Medulla oblongata (tissue), 1 donor: ENCODE results near the gene CLRN3.

Source experiments
- DNase-seq: peaks from one replicate; pipeline ENCODE4 v3.0.0-alpha.2; 2015; ENCODE audit errors: extremely low spot score

Gene CLRN3

DNA sequence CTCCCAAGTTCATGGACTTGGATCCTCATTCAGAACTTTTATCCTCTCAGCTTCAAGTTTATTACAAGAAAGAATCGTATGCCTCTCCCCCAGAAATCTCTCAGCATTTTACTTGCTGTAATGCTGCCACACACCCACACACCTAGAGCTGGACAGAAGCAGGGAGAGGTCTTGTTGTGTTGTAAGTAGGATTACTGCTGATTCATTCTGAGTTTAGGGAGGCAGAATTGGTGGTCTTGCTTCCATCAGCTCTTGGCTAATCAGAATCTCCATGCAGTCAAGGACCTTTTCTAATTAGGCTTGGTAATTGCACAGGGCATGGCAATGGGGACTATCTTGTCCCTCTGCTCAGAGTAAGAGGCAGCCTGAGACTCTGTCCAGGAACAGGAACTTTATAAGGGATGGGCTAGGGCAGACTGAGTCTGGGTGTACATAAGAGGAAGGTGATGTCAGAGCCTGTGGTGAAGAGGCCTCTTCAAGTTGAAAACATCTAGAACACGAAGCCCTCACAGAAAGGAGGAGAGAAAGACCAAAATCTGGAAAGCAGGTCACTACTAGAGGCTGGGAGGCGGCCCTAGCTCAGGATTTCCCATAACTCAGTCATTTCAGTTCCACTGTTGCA lies 7.1 kb upstream of the CLRN3 start:
- peak; percentile 70 for DNase-seq

DNA sequence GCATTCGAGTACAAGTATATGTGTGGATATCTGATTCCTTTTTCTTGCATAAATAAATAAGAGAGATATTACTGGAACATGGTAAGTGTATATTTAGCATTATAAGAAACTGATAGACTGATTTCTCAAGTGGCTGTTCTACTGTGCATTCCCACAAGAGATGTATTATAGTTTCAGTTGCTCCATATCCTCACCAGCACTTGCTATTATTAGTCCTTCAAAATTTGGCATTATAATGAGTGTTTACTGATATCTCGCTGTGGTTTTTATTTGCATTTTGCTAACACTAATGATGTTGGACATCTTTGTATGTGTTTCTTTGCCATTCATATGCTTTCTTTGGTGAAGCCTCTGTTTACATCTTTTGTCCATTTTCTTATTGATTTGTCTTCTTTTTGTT lies 4.4 kb upstream of the CLRN3 start:
- DNase-seq = no peak

DNA sequence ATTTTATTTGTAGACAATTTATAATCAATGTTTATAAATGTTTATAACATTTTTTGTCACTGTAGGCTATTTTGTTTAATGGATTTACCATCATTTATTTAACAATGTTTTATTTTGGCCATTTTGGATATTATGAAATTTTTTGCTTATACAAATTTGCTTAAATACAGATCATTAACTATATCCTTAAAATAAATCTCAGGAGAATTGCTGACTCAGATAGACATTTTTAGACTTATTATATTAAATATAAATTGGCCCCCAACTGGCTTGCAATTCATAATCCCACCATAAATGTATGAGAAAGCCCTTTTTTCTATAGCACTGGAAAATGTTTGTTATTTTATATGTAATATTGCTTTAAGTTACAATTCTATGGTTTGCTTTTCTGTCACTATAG lies 3.8 kb upstream of the CLRN3 start:
- no peak for DNase-seq

DNA sequence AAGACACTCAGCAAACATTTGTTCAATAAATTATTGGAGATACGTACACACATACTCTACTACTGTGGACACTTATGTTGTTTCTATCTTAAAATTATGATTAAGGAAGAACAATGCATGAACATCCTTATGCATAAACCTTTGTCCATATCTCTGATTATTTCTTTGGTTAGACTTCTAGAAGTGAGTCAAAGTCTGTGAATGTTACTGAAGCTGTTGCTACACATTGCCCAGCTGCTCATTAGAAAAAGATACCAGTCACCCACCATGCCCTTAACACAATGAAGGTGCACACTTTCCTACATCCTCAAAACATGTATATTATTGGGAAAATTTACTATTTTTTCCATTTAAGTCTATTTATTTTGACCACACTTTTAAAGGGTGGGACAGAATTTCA lies 1.4 kb upstream of the CLRN3 start:
- DNase-seq = no peak

DNA sequence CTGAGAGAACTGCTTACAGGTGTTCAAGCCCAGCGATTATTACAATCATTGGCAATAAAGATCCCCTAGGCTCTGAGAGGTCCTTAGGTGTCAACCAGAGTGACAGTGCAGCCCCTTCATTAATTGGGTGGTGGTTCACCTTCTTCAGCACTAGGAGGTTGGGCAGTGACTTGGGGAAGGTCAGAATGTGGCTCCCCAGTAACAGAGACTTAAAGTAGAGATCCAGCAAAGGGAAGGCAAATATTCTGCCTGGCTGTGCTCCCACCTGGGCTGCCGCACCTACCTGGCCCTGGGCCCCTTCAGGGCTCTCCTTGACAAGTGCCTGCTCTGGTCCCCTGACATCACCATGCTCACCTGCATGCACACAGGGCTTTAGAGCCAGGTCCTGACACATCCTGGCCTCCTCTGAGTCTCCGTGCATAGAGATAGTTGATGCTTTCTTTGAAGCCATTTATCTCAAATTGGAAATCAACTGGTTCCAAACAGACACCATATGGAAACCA lies 1.9 kb downstream of the CLRN3 start:
- DNase-seq = no peak

DNA sequence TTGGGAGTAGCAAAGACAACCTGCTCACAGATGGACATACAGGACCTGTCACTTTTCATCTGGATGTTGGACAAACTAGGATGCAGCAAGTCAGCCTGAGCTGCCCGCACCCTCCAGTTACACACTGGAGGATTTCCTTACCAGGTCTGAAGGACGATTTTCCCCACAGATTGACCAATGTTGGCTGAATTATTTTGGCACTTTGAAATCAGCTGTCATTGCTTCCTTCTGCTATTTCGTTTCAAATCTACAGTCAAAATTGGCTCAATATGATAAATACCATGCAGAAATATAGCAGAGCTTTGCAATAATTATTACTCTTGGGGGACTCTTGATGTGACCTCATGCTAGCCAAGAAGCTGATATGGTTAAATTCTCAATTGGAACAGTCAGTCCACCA lies 2.5 kb downstream of the CLRN3 start:
- DNase-seq = no peak

DNA sequence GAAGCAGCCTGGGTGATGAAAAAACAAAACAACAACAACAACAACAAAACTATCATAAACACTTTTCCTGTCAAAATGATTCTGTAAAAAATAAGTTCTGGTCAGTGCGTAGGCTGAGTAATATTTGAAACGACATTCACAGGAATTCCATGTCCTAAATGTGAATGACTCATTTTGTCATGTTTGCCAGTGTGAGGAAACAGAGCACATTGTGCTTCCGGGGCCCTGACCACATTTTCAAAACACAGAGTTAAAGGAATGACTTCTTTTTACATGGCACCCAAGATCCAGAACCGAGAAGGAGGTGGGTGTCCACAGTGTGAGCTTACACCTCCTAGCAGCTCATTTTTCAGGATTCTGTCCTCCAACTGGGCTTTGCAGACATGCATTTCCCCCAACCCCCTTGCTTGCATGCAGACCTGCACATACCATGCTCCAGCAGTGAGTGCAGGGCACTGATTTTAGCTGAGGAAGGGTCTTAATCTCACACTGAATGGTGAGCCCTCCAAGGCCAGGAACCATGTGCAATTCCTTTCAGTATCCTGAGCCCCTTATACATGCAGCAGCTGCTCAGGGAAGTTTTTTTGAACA lies 3.0 kb downstream of the CLRN3 start:
- DNase-seq = no peak

DNA sequence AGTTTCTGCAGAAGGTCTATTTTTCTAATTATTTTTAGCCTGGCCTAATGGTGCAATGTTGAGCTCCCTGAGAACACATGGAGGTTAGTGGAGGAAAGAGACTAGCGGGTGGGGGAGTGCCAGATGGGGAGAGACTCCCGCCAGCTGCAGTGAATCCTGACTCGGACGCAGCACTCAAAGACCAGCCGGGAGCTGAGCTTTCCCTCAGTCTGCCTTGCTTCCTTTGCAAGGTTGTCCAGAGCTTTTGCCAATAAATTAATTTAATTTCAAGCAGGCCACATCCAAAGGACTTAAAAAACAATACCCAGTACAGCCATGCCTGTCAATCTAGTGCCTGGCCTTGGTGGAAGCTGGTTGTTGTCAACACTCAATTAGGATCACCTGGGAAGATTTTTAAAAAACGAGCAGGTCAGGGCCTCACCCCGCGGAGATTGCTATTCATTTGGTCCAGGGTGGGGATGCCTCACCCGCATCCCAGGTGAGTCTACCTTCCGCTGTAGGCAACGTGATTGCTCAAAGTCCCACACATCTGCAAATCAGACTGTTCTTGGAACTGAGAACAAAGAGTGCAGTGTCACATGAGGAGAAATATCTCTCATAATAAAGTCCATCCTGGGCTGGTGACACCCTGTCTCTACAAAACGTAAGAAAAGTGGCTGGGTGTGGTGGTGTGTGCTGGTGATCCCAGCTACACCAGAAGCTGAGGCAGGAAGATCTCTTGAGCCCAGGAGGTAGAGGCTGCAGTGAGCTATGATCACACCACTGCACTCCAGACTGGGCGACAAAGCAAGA lies 4.0 kb downstream of the CLRN3 start:
- DNase-seq = no peak

DNA sequence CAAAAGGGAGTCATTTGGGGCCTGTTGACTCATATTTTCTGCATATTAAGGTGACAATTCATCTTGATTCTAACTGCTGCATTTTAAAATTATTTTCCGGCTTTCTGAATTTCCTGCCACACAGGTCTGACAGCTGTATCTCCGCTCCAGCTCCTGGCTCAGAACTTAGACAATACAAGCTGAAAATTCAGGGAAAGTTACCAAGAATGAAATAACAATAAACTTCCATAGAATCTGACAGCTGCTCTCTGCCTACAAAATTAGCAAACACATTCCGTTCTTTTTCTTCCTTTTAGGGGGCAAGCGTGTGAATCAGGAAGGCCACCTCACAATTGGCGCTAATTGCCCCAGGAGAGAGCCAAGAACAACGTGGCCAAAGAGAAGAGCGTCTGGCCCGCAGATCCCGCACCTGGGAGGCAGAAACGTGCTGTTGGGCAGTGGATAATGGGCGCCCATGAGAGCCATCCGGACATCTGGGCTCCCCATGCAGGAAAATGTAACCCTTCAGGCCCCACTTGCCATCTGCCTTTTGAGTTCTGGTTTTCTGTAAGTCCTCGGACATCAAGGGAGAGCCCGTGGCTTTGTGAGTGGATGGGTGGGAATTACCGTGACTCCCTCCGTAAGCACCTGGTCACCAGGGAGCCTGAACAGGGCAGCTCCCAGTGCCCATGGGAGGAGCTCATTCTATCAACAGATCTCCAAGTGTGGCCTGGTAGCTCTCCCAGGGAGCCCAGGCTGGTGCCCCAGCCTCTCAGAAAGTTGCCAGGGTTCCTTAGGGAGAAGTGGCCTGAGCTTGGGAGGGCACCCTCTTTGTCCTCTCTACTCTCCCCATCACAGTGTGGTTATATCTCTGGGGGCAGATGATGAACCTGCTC lies 5.0 kb downstream of the CLRN3 start:
- no peak for DNase-seq

DNA sequence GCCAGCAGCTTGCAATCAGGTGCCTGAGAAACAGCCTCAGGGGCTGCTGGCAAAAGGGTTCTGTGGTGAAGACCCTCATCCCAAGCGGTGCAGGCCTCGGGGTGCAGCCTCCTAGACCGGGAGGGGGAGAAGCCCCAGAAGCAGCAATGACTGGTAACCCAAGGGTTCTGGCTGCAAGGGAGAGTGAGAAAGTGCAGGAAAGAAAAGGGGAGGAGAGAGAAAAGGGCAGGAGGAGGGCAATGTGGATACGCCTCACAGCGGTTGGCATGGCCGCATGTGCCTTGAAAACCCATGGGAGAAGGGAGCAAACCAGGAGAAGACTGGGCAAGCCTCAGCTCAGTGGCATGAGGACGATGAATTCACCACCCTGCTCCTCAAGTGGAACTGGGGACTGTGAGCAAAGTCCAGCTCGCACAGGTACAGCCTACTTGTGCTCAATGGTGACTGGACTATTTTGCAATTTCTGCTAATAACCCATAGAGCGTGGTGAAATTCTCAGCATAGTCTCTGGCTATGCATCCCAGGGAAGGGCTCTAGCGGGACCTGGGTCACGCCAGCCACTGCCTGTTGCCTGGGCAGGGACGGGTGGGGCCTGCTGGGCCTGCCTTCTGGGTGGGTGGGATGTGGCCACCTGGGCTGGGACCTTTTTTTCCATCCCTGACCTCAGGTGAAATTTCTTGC lies 6.2 kb downstream of the CLRN3 start:
- no peak for DNase-seq

DNA sequence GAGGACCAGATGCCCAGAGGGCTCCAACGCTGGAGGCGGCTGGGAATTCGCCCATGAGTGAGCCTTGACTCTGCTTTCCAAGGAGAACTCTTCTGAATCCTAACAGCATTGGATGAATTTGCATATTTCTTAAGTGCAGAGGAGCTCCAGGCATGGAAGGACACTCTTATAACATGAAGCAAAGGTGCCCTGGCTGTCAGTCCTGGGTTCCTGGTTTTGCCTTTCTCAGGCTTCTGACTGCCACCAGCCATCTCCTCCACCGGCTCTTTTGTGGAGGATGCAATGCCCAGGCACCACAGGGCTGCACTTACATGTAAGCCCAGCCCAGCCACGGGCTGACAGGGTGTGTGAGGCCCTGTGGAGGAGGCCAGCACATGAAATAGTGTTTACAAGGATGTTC lies 8.2 kb downstream of the CLRN3 start:
- DNase-seq = no peak

DNA sequence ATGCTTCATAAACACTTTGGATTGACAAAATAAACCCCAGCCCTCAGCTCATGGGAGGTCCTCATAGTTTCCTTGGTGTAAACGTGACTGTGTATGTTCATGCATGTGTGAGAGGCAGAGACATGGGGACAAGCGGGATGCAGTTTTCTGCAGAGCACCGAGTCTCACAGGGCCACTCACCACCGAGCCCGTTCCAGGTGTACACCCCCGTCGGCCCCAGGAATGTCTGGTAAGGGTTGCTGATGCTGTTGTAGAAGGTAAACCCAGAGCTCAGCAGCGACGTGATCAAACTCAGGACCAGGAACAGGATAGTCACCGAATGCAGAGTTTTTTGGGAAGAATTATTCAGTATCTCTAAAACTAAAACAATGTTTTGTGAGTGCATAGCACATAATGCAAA lies 9.2 kb downstream of the CLRN3 start:
- DNase-seq = no peak

DNA sequence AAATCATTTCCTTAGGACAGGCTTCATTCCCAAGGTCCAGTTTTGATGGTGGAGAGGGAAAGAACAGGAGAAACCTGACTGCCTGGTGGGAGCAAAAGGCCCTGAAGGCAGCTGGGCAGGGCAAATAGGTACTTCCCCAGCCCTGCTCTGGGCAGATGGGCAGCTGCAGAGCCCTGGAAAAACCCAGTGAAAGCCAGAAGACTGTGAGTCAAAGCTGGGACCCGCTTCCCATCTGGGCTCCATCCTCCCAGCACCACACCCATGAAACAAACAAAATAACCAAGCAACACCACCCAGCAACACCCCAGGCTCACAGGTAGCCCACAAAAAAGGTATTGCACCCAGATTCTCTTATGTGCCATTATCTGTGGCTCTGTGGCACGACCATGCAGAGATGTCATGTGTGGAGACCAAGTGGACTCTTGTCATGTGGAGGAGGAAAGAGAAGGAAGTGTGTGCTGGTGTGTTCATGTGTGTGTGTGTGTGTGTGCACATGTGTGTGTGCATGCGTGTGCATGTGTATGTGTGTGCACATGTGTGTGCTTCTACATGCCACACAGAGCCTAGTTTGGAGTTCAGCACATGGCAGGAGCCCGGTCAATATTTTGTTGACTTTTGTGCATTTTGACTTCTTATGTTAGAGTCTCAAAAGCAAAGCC lies 9.8 kb downstream of the CLRN3 start:
- DNase-seq = no peak

DNA sequence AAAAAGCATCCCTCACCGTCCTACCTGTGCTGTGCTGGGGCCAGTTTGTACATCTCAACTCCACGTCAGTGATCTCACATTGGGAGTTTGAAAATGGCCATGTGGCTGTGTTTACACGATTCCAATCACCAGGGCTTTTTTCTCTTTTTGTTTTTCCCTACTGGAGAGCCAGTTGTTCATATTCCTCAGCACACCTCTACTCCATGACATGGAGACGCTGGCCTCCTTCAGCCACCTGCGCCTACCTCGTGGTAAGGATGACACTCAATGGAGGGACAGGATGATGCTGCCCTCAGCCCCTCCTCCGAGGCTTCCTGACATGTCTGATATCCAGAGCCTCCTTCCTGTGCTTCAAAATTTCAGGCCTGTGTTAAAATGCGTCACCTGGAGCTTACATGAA lies 10.3 kb downstream of the CLRN3 start:
- DNase-seq = no peak

DNA sequence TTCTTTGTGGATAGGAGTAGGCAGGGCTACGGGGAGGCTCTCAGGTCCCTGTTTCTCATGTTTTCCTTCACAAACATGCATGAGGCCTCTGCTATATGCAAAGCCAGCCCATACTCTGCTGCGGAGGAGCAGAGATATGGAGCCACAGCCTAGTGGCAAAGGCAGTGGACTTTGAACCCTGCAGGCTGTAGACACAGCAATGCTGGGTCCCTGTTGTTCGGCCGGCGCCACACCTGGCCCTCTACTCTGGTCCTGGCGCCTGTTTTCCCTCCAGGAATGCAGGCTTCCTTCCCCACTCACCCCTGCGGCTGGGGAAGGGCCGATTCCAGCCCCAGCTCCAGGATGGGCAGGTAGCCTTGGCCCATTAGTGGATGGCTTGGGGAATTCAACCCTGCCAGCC lies 11.5 kb downstream of the CLRN3 start:
- DNase-seq = no peak

DNA sequence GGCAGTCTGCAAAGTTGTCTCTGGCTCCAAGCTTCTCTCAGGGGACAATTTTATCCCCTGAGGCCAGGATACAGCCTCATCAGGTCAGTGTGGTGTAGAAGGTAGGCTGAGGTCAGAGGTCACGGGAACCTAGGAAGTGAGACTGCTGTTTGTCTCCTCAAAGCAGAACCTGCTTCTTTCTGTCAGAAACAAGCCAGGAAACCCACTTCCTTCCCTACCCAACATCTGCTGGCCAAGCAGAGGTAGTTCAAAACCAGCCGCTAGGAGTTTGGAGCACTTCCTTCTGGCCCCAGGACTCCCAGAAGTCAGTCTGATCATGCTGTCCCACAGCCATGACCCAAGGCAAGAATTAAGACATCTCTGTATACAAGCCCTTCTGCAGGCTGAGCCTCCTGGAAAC lies 12.2 kb downstream of the CLRN3 start:
- peak; percentile 77 for DNase-seq

DNA sequence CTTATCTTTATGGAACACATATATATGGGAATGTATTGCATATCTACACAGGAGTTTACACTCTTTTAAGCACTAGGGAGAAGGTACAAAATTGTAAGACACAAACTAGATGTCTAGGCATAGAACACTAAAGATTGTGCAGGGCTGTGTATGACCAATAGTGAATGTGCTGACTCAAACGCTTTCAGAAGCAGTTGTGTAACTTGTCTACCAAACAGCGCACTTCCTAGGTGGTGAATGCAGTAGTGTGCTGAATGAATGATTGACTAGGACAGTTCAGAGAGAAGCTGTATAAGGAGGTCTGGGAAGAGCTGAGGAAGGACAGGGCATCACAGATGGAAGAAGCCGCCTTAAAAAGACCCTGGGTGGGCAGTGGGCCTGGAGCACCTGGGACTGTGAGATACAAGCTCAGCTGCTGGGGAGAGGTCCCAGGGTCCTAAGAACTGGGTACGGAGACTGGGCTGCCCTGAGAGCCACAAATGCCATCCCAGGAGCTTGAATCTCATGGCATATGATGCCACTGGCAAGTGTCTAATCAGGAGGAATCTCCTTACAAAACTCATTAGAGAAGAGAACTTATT lies 14.2 kb downstream of the CLRN3 start:
- DNase-seq = peak; percentile 78

DNA sequence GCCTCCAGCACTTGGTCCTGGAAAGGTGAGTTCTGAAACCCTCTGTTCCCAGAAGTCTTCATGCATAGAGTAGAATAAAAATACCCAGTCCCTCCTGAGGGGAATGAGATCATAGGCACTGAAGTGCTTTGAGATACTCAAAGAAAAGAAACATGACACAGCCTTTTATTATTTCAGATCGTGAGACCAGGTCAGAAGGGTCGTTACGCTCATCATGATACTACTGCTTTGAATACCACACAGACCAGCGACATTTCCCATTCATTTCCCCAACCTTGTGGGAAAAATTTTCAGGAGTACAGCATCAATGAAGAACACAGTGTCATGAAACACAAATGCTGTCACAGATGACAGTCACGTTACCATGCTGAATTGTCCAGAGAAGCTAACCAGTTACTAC lies 15.0 kb downstream of the CLRN3 start:
- no peak for DNase-seq

DNA sequence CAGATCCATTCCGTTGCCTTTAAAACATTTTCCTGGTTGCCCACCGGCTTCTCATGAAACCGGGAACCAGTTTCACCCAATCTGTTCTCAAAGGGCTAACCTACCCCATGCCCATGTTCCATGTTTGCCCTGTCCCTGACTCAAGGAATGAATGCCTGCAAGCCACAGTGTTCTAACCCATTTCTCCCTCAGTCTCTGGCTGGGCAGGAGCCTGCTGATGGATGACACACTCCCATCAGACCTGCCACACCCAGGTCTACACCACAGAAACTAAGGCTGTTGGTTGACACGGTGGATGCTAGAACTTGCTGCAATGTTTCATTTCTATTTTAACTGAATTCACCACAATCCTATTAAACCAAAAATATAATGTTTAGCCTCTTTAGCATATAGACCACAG lies 15.6 kb downstream of the CLRN3 start:
- DNase-seq = no peak

DNA sequence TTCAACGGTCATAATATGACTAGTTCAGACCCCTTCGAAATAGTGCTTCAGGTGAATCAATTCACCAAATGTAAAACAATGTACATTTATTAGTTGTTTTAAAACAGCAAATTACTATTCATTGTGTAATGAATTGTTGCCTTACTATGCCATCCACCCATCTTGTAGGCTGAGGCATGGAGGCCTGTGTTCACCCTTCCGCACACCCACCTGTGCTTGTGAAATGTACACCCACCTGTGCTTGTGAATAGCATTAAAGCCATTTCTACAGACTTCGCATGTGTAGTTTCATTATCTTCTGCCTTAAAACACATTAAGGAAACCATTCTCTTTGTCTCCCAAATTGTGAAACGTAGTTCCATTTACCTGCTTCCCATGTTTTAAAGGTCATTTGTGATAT lies 16.8 kb downstream of the CLRN3 start:
- no peak for DNase-seq

DNA sequence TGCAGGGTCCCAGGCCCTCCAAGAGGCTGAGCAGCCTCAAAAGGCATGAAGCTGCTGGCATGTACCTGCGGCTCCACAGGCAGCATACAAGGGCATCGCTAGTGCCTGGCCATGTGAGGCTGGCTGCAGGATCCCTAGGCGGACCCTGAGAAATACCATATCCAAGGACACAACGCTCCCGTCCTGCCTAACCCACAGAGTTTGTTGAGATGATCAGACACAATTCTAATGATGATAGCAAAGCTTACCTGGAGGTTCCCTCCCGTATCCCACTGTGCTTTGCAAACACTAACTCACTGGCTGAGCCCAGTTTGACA lies 17.3 kb downstream of the CLRN3 start:
- DNase-seq = no peak
